SK-N-MC (cell line): Measurements from ENCODE around the gene FHL3.

Source experiments
- EZH2 ChIP-seq: fragments of 200-600 bp; sonication (generic); IDR thresholded peaks from one replicate; pipeline ENCODE4 v1.6.1; 2017; ENCODE audit warnings: antibody characterized with exemption
- POLR2AphosphoS5 ChIP-seq: IDR thresholded peaks from 2 replicates; pipeline ENCODE4 v1.6.1; 2012; ENCODE audit warnings: mild to moderate bottlenecking, low read depth, low read length, borderline replicate concordance

- TF ChIP-seq POLR2AphosphoS5: no peak
- no peak for TF ChIP-seq EZH2
Observed at GRCh38 chr1:38046884-38047602, 41.7 kb upstream of the FHL3 start.
